ENCODE measurements around the gene HTR7.

DNA sequence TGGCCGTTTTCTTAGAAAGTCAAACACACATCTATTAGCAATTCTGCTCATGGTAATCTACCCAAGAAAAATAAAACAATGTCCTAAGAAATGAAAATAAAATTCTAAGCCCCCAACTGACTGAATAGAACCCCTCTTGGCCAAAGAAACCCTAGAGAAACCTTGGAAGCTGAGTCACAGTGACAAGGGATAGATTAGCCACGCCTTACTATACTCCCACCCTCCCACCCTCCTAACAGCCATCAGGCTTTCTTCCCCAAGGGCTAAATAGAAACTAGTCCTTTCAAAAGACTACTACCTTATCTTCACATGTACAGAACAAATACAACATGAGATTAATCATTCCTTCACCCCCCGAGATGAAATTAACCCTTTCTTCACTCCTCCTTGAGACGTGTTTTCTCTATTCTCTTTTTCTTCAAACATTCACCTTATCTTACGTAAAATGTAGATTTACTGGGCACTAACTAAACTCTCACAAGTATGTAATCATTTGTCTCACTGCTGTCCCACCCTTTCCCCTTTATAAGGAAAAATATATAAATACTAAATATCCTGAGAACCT, 57.5 kb downstream of the HTR7 start:
- TF ChIP-seq CTCF (IDR thresholded peaks at IDR 0.05) (no peak), EP300 (IDR thresholded peaks at IDR 0.05) (no peak)
